HG02973 (cell line): ENCODE results near the gene BICDL2.
"Not testable (repeated sequence)": the region's sequence is repeated elsewhere in the genome, so short reads cannot be mapped to it uniquely, and the experiment has no call there.

ENCODE experiments used
- ATAC-seq: cut with Tn5 transposase; IDR thresholded peaks from one replicate; pipeline ENCODE4 v1.9.1; 2021; ENCODE audit warnings: moderate library complexity; ENCODE audit not compliant: unreplicated experiment

Gene BICDL2

DNA sequence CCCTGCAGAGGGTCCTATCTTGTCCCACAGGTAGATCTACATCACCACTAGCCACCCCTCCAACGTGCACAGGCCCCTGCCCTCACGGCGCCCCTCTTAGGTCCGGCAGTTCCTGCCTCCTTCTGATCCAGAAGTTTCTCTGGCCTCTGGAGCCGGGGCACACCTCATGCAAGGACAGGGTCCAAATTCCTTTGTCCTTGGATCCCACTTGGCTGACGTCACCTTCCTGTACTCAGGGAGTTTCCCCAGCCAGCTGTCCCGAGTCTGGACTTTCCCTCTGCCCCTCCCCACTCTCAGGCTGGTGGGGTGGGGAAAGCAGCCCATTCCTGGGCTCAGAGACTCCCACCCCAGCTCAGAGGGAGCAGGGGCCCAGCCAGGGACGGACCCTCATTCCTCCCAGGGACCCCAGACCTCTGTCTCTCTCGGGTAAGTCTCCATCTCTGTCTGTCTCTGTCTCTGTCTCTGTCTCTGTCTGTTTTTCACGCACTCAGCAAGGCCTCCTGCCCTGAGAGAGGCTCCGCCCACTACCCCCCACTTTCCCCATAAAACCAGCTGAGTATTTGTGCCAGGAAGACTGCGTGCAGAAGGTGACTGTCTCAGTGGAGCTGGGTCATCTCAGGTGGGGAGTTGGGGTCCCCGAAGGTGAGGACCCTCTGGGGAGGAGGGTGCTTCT lies 28.5 kb upstream of the BICDL2 start, which contains the start of gene IL32:
Gene IL32, plus strand, starts transcription at position 572 of the 673 bp plus-strand sequence. CDS start 172 bp downstream, outside the sequence.
- ATAC-seq, result no peak

DNA sequence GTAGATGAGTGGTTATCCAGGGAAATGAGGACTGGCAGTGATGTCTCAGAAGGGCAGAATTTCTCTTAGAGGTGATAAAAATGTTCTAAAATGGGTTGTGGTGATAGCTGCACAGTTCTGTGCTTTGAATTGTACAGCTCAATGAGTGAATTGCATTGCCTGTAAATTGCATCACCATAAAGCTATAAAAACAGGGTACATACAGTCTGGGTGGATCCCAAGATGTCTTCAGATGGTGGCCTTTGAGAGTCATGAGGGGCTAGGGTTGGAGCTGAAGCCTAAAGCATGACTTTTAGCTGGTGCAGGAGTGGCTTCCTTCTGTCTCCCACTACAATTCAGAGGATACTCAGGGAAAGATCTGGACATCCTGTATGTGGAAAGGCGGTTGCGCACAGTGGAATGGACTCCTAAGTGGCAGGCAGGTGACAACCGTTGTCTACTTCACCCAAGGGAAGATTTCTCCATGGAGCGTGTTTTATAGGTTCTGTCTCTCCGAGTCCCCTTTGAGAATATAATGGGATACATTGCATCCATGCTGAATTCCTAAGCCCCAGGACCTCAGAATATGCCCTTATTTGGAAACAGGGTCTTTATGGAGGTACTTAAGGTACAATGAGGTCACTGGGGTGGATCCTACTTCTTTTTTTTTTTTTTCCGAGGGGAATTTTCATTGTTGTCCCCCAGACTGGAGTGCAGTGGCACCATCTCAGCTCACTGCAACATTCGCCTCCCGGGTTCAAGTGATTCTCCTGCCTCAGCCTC lies 27.1 kb upstream of the BICDL2 start:
- no peak for ATAC-seq

DNA sequence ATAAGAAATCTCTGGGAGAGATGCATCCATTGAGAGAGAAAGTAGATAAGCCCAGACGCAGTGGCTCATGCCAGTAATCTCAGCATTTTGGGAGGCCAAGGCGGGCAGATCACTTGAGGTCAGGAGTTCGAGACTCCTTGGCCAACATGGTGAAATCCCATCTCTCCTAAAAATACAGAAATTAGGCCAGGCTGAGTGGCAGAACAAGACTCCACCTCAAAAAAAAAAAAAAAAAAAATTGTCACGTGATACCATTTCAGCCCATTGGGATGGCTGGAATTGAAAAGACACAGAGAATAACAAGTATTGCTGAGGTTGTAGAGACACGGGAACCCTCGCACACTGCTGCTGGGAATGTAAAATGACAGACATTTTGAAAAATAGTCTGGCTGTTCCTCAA lies 25.8 kb upstream of the BICDL2 start:
- no peak for ATAC-seq

DNA sequence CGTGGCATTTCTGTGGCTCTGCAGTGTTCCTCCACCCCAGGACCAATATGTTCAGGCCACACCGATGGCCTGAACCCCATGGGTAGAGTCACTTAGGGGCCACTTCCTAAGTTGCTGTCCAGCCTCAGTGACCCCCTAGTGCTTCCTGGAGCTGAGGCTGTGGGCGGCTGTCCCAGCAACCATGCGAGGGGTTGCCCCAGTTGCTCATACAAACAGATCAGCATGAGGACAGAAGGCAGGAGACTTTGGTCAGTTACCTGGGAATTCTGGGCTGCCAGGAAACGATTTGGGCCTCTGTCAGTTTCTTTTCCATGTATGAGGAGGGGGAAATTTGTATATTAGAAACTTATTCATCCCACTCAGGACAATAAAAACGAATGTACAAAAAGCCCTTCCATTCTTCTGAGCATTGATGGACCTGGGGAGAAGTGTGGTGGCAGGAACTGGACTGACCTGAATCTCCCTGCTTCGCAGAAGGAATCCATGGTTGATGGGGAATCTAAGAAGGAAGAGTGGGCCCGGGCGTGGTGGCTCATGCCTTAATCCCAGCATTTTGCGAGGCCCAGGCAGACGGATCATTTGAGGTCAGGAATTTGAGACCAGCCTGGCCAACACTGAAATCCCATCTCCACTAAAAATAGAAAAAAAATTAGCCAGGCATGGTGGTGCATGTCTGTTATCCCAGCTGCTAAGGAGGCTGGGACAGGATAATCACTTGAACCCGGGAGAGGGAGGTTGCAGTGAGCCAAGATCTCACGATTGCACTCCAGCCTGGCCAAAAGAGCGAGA lies 23.8 kb upstream of the BICDL2 start:
- ATAC-seq, result no peak

DNA sequence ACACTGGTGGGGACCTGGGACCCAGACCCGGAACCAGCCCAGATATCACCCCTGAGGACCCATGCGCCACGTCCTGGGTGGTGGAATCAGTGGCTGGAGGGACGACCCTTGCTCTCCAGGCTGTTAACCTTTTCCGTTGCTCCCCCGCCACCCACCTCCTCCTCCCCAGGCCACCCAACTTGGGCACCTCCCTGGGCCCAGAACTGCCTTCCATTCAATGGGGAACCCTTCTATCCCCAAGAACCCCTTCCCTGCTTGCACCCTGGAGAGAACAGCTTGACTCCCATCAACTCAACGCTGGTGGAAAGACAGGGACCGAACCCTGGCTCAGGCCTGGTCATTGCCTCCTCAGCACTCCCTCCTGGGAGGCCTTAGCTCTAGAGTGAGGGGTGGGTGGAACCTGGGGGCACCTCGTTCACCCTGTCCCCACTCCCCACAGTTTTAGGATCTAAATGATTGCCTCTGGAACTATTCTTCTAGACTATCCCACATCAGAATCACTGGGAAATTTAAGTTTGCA lies 23.0 kb upstream of the BICDL2 start:
- ATAC-seq, result peak; percentile 3

DNA sequence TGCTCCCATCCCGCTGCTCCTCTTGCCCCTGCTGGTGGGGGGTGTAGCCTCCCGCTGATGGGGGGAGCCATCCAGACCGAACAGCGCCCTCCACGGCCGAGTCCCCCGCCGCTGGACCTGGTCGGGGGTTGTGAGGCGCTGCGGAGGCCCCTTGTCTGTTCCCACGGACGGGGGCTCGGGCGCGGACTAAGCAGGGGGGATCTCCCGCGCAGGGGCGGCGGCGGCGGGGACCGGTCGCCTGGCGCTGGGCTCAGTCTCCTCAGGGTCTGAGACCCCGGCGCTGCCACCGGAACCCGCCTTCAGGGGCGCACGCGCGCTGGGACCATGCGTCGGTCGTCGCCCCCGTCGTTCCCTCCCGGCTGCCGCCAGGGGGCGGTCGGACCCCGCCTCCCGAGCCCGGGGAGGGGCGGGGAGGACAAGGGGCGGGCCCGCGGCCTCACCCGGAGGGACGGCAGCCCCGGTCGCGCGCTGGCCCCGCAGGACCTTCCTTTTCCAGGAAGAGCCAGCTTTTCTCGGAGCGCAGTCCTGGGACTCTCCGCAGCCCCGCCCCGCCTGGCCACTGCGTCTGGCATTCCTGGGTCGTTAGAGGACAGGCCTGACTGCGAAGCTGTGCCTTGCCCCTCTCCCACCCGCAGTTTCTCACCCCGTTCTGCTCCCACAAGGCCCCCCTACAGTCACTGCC lies 22.4 kb upstream of the BICDL2 start:
- ATAC-seq, result peak; percentile 71

DNA sequence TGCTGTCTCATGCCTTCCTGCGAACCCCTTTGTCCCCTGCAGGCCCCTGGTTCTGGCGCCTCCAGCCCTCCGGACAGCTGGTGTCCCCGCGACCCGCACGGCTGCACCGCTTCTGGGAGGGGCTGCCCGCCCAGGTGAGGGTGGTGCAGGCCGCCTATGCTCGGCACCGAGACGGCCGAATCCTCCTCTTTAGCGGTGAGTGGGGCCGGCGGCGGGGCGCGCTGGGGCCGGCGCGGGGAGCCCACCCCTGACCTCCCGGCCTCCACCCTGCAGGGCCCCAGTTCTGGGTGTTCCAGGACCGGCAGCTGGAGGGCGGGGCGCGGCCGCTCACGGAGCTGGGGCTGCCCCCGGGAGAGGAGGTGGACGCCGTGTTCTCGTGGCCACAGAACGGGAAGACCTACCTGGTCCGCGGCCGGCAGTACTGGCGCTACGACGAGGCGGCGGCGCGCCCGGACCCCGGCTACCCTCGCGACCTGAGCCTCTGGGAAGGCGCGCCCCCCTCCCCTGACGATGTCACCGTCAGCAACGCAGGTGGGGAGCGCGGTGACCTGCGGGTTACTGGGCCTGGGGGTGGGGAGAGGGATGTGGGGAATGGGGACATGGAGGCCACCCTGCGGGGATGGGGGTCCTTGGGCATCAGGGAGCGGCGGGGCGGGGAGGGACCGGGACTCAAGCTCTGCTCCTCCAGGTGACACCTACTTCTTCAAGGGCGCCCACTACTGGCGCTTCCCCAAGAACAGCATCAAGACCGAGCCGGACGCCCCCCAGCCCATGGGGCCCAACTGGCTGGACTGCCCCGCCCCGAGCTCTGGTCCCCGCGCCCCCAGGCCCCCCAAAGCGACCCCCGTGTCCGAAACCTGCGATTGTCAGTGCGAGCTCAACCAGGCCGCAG lies 21.6 kb upstream of the BICDL2 start:
- peak; percentile 22 for ATAC-seq

DNA sequence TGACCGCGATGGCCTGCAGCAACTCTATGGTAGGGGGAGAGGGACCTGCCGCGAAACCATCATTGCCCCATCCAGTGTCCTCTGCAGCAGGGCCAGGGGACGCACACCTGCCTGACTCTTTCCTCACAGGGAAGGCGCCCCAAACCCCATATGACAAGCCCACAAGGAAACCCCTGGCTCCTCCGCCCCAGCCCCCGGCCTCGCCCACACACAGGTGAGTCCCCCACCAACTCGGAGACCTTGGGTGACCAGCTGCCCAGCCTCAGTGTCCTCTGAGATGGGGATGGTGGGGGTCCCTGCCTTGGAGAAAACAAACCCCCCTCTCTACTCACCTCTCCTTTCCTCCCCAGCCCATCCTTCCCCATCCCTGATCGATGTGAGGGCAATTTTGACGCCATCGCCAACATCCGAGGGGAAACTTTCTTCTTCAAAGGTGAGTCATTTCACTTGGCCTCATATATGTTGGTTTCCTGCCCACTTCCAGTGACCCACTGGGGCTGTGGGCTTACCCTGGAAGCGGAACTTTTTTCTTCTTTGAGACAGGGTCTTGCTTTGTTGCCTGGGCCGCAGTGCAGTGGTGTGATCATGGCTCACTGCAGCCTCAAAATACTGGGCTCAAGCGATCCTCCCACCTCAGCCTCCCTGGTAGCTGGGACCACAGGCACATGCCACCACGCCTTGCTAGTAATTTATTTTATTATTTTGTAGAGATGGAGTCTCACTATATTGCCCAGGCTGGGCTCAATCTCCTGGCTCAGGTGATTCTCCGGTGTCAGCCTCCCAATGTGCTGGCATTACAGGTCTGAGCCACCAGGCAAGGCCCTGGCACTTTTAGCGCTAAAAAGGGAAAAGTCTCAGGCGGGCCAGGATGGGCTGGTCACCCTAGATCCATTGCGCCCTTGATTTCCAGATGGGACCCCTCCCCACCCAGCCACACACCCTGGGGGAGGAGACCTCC lies 20.7 kb upstream of the BICDL2 start:
- ATAC-seq, result no peak

DNA sequence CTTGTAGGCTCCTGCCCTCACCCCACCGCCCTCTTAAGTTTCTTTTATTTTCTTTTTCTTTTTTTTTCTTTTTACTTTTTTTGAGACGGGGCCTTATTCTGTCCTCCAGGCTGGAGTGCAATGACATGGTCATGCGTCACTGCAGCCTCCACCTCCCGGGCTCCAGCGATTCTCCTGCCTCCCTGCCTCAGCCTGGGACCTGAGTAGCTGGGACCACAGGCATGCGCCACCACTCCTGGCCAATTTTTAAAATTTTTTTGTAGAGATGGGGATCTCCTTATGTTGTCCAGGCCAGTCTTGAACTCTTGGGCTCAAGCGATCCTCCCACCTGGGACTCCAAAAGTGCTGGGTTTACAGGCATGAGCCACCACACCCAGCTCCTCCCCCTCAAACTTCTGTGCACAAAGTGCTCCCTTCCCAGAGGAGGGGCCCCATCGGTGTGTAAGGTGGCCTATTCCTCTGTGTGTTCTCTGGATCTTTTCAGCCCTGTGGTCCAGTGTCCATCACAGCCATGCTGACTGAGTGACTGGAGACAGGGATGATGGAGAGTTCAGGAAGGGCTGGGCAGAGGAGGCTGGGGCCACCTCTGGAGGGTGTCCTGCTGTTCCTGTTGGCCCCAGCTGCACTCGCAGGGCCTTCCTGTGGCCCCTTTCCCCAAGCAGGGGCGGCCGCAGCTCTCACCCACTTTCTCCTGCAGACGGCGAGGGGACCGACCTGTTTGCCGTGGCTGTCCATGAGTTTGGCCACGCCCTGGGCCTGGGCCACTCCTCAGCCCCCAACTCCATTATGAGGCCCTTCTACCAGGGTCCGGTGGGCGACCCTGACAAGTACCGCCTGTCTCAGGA lies 19.8 kb upstream of the BICDL2 start:
- ATAC-seq, result no peak

DNA sequence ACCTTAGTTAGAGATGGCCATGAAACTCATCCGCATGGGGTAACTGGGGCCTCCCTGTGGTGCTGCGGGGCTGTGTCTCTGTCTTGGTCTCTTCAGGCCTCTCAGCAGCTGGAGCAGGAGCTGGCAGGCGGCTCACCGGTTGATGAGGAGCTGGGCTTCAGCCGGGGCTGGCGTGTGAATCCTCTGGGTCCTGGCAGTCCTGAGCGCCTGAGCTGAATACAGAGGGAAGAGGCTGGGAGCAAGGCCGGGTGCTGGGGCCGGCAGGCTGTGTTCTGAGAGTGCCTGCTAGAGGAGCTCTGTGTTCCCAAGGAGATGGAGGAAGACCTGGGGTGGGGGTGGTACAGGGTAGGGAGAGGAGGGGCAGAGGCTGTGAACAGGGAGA lies 19.0 kb upstream of the BICDL2 start:
- ATAC-seq, result not testable (repeated sequence)

DNA sequence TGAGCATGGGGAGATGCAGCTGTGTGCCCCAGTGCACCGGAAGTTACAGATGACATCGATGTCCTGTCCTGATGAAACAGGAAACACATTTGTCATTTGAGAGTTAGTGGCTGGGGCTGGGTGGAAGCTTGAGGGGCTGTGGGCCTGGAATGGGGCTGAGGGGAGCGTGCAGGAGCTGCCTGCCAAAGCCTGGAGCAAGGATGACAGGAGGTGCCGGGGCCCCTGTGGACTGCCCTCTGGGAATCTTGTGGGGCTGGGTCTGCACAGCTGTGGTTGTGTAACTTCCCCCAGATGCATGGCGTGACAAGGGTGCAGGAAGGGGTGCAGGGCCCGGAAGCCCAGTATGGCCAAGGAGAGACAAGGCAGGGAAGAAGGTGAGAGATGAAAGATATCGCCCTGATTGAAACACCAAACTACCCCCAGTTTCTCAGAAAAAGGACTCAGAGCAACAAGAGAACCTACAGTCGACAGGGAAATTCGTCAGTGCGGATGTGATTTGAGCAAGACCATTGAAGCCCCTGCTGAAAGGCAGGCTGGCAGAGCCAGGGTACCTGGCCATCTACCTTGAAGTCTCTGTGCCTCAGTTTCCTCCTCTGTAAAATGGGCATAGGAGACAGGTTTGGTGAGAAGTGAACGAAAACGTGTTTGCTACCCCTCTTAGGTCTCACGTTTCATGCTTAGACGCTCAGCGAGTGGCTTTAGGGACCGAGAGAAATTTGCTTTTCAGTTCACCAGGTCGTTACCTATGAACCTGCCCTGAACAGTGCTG lies 18.4 kb upstream of the BICDL2 start:
- ATAC-seq, result no peak

DNA sequence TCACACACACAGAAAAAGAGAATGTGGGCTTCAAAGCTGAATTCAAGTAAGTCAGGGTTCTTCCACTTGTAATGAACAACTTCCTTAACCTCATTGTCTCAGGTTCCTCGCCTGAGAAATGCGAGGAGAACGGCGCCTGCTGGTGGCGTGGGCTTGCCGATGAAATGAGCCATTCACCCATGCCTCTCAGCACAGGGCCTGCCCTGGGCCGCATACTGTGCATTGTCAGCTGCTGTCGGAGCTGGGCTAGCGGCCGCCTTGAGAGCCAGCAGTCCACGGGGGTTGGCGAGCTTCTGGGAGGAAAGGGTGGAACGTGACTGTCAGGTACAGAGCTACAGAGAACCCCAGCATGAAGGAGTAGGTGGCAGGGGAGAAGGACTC lies 16.6 kb upstream of the BICDL2 start:
- not testable (repeated sequence) for ATAC-seq

DNA sequence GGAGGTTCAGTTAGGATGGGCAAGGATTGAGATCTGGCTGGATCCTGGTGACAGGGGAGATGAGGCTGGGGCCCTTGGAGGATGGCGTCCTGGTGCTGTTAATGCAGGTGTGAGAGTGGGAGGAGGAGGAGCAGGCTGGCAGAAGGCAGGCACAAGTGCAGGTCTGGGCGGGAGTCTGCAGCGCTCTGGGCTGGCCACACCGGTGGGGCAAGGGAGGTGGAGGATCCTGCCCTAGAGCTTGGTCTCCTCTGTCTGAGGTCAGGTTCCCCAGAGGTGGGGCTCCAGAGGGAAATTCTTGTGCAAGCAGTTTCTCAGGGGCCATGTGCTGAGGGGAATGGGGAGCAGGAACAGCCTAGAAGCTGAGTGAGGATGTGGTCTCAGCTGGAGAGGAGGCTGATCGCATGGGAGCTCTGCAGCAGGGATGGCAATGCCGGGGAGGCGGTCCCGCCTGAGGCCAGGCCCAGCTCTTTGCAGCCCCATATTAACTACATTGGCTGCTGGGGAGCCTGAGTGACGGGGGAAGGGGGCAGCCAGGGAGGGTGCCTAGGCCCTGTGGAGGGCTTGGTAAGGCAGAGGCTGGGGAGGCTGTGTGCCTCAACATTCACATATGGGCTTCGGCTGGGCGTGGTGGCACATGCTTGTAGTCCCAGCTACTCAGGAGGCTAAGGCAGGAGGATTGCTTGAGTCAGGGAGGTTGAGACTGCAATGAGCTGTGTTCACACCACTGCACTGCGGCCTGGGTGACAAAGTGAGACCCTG lies 16.0 kb upstream of the BICDL2 start:
- not testable (repeated sequence) for ATAC-seq

DNA sequence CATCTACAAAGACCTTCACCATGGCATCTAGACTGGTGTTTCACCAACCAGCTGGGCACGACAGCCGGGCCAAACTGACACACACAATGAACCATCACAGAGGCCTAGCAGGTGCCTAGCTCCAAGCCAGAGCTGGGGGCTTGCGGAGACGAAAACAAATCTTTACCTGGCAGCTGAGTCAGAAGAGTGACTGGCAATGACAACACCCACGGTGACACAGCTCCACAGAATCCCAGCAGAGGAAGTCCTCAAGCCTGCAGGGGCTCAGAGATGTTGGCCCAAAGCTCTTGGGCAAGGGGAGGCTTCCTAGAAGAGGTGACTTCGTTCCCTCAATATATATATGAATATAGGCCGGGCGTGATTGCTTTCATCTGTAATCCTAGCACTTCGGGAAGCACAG lies 14.8 kb upstream of the BICDL2 start:
- no peak for ATAC-seq

DNA sequence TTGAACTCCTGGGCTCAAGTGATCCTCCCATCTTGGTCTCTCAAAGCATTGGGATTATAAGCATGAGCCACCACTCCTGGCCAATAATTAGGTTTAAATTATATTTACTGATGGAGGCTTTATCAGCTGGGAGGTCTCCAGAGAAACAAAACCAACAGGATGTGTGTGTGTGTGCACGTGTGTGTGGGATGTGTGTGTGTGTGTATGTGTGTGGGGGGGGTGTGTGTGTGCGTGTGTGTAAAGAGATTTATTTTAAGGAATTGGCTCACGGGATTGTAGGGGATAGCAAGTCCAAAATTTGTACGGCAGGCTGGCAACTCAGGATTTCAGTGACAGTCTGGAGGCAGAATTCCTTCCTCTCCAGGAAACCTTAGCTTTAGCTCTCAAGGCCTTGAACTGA lies 14.3 kb upstream of the BICDL2 start:
- no peak for ATAC-seq

DNA sequence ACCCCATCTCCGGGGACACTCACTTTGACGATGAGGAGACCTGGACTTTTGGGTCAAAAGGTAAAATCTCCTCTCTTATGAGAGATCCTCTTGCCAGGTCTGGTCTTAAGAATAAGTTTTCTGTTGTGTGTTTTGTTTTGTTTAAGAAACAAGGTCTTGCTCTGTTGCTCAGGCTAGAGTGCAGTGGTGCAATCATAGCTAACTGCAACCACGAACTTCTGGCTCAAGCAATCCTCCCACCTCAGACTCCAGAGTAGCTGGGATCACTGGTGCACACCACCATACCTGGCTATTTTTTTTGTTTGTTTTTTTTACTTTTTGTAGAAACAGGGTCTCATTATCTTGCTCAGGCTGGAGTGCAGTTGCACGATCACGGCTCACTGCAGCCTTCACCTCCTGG lies 13.7 kb upstream of the BICDL2 start:
- ATAC-seq, result no peak
